Fibroblast of mammary gland (primary cell): ENCODE measurements around the gene MOGAT1.
"Not testable (repeated sequence)": the region's sequence is repeated elsewhere in the genome, so short reads cannot be mapped to it uniquely, and the experiment has no call there.

Experiments
- DNase-seq: peaks from one replicate; pipeline ENCODE4 v3.0.0-alpha.2; 2010; ENCODE audit warnings: low read depth
- H3K4me3 ChIP-seq: 2 replicates; pipeline ENCODE4 v1.5.1; 2011; ENCODE audit warnings: low read depth, mild to moderate bottlenecking, low read length, moderate library complexity; ENCODE audit not compliant: control insufficient read depth
- TF ChIP-seq, protein P1 (sequence below): conservative IDR thresholded peaks from 2 replicates; pipeline ENCODE4 v1.5.1; 2011; ENCODE audit warnings: low read depth, low read length, inconsistent platforms; ENCODE audit not compliant: control insufficient read depth, insufficient read depth

The MOGAT1 gene

DNA sequence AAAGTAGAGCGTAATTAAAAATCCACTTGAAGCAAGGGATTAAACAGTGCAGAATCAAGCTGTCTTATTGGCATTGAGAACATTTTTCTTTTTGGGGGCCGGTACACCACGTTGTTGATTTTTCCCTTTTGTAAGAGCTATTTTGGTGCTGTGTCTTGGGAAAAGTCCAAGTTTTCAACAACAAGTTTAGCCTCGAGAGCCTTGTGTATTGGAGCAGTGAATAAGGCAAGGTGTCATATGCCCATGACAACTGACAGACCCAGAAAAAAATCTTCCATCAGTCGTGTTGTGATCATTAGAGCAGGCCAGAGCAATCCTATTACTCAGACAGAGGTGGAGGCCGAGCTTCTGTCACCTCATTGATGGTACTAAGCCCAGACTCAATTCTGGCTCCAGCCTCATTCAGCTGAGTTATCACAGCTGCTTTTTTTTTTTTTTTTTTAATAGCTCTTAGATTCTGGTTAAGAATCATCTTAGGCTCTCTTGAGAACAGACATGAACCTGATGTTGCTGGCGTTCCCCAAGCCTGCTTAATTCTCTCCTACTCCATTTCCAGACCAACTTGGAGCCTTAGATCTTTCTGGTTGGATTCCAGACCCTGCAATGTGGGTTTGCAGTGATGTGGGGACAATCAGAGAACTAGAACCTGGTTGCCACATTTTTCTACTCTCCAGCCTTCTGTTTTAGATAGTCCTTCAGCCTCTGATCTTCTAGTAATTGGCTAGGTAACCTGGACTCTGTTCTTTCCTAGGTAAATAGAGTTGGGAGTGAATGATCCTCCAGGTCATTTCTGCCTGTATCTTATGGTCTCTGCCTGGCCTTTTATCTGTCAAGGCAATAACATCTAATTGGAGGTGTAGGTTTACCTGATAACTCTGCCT lies 43.1 kb downstream of the MOGAT1 start:
- TF ChIP-seq, protein P1, sequence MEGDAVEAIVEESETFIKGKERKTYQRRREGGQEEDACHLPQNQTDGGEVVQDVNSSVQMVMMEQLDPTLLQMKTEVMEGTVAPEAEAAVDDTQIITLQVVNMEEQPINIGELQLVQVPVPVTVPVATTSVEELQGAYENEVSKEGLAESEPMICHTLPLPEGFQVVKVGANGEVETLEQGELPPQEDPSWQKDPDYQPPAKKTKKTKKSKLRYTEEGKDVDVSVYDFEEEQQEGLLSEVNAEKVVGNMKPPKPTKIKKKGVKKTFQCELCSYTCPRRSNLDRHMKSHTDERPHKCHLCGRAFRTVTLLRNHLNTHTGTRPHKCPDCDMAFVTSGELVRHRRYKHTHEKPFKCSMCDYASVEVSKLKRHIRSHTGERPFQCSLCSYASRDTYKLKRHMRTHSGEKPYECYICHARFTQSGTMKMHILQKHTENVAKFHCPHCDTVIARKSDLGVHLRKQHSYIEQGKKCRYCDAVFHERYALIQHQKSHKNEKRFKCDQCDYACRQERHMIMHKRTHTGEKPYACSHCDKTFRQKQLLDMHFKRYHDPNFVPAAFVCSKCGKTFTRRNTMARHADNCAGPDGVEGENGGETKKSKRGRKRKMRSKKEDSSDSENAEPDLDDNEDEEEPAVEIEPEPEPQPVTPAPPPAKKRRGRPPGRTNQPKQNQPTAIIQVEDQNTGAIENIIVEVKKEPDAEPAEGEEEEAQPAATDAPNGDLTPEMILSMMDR, result no peak
- H3K4me3 ChIP-seq, result no peak overlapping the region
- peak; percentile 43 for DNase-seq

DNA sequence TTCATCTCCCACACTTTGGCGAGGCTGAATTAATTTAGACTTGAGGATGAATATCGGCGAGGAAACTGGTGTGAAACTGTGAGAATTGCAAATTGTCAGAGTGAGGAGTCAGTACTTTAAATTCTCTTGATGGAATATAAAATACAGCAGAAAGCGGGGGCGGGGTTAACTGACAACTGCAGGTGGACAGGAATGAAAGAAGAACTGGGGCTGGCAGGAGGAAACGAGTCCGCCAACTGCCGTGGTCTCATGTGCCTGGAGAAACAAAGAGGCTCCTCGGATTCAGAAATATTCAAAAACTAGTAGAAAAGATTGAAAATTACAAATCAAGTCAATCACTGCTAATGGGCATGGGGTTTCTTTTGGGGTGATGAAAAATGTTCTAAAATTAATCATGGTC lies 44.3 kb downstream of the MOGAT1 start:
- TF ChIP-seq, protein P1, result no peak
- DNase-seq, result no peak
- no peak overlapping the region for H3K4me3 ChIP-seq

GRCh38 chr2:222719787-222720186 lies 48.3 kb downstream of the MOGAT1 start:
- not testable (repeated sequence) for H3K4me3 ChIP-seq, DNase-seq

GRCh38 chr2:222721597-222721996 lies 50.1 kb downstream of the MOGAT1 start:
- not testable (repeated sequence) for H3K4me3 ChIP-seq, DNase-seq

GRCh38 chr2:222722327-222722946 lies 51.0 kb downstream of the MOGAT1 start:
- H3K4me3 ChIP-seq, result no peak overlapping the region
- peak; percentile 82 for DNase-seq
- TF ChIP-seq, protein P1, result no peak

DNA sequence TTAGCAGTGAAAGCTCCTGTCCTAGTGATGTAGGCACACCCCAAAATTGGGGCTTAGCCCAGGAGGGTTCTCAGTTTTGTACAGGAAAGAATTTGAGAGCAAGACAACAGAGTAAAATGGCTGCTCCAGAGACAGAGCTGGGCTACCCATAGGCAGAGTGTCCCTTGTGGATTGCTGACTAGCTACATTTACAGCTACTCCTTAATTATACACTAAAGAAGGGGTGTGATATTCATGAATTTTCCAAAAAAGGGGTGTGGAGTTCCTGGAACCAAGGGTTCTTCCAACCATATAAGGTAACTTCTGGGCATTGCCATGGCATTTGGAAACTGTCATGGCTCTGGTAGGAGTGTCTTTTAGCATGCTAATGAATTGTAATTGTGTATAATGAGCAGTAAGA lies 52.8 kb downstream of the MOGAT1 start:
- DNase-seq, result no peak
- TF ChIP-seq, protein P1, result no peak
- H3K4me3 ChIP-seq, result no peak overlapping the region

- DNase-seq, result no peak
- H3K4me3 ChIP-seq, result no peak overlapping the region
- TF ChIP-seq, protein P1, result no peak
These were observed 57.2 kb downstream of the MOGAT1 start for GRCh38 chr2:222728621-222729020.
